Brain microvascular endothelial cell (primary cell): Measurements from ENCODE around the gene DNAJC27.
"Not testable (repeated sequence)": the region's sequence is repeated elsewhere in the genome, so short reads cannot be mapped to it uniquely, and the experiment has no call there.

Experiments used
- DNase-seq: peaks from one replicate; pipeline ENCODE4 v3.0.0-alpha.2; 2020
- H3K27ac ChIP-seq: fragments of 250-450 bp; sonication (Bioruptor Pico); 2 replicates; pipeline ENCODE4 v1.5.1; 2020; ENCODE audit warnings: mild to moderate bottlenecking, moderate library complexity
- H3K27me3 ChIP-seq: fragments of 250-450 bp; sonication (Bioruptor Pico); replicated peaks from 2 replicates; pipeline ENCODE4 v1.5.1; 2020; ENCODE audit warnings: mild to moderate bottlenecking
- H3K36me3 ChIP-seq: fragments of 250-450 bp; sonication (Bioruptor Pico); replicated peaks from 2 replicates; pipeline ENCODE4 v1.5.1; 2020; ENCODE audit warnings: mild to moderate bottlenecking
- H3K4me3 ChIP-seq: 2 replicates; pipeline ENCODE4 v1.5.1; 2011; ENCODE audit warnings: low read depth, mild to moderate bottlenecking, control low read depth, low read length, moderate library complexity
- in situ Hi-C: cut with HindIII; loops from 2 replicates; pipeline ENCODE4 v1.10.0; 2017; ENCODE audit warnings: low sequenced_read_pairs, low pct_ligation_motif_present
- TF ChIP-seq, protein P1 (sequence below): IDR thresholded peaks from 2 replicates; pipeline ENCODE4 v1.5.1; 2011; ENCODE audit warnings: low read depth, mild to moderate bottlenecking, moderate library complexity, low read length, control low read depth, inconsistent platforms; ENCODE audit errors: missing control alignments

DNAJC27 gene

GRCh38 chr2:25001325-25001637, 29.5 kb upstream of the DNAJC27 start:
- H3K27me3 ChIP-seq: no peaks in the 10 kb centered on the region
- TF ChIP-seq, protein P1, sequence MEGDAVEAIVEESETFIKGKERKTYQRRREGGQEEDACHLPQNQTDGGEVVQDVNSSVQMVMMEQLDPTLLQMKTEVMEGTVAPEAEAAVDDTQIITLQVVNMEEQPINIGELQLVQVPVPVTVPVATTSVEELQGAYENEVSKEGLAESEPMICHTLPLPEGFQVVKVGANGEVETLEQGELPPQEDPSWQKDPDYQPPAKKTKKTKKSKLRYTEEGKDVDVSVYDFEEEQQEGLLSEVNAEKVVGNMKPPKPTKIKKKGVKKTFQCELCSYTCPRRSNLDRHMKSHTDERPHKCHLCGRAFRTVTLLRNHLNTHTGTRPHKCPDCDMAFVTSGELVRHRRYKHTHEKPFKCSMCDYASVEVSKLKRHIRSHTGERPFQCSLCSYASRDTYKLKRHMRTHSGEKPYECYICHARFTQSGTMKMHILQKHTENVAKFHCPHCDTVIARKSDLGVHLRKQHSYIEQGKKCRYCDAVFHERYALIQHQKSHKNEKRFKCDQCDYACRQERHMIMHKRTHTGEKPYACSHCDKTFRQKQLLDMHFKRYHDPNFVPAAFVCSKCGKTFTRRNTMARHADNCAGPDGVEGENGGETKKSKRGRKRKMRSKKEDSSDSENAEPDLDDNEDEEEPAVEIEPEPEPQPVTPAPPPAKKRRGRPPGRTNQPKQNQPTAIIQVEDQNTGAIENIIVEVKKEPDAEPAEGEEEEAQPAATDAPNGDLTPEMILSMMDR: no peak
- no peak overlapping the region for H3K4me3 ChIP-seq
- DNase-seq: no peak
- H3K27ac ChIP-seq: no peak overlapping the region
- H3K36me3 ChIP-seq: no peaks in the 10 kb centered on the region
- in situ Hi-C loops: no loop called here

DNA sequence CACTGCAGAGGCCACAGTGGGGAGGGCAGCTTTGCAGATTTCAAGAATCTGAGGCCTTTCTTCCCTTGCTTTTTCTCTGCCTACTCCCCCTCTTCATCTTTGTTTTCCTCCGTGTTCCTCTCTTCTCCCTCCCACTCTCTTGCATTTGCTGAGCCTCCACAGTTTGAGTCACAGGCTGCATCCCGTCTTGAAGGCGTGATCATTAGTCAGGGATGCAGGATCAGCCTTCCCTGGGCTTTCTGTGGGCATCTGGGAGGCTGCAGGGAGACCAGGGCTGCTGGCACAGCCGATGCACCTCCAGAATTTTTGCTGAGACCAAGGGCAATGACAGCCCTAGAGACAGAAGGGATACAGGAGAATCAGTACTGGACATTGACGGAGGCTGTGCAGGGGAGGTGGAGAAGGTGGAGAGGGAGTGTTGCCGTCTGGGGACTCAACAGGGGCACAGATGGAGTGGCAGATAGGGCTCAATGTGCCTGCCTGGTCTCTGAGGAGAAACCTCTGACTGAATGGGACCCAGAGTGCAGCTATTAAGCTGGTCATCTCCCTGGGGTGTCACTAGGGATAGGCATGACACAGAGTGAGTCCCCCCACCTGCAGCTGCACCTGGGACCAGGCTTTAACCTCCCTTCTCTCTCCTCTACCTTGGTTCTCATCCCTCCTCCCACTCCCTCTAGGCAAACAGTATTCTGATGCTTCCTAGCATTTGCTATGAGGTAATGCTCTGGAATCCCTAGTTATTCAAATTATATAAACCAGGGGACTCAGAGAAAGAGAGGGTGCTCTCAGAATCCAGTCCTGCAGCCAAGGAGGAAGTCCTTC, 29.0 kb upstream of the DNAJC27 start:
- Histone ChIP-seq H3K4me3 (no peak overlapping the region), H3K27me3 (no peaks in the 10 kb centered on the region), H3K36me3 (no peaks in the 10 kb centered on the region), H3K27ac (no peak overlapping the region)
- peak; percentile 20 for DNase-seq
- in situ Hi-C loops: no loop called here
- TF ChIP-seq, protein P1: no peak

- H3K27me3 ChIP-seq: no peaks in the 10 kb centered on the region
- no peak overlapping the region for H3K4me3 ChIP-seq
- H3K27ac ChIP-seq: no peak overlapping the region
- in situ Hi-C loops: no loop called here
- TF ChIP-seq, protein P1: no peak
- no peak for DNase-seq
- no peaks in the 10 kb centered on the region for H3K36me3 ChIP-seq
Measured at GRCh38 chr2:25000036-25000435, 28.3 kb upstream of the DNAJC27 start.

GRCh38 chr2:24999097-24999496, 27.3 kb upstream of the DNAJC27 start:
- in situ Hi-C loops: not testable (repeated sequence)

GRCh38 chr2:24994146-24994724, 22.5 kb upstream of the DNAJC27 start:
- no peaks in the 10 kb centered on the region for H3K27me3 ChIP-seq
- TF ChIP-seq, protein P1: no peak
- no peak overlapping the region for H3K4me3 ChIP-seq
- in situ Hi-C loops: no loop called here
- H3K36me3 ChIP-seq: no peaks in the 10 kb centered on the region
- DNase-seq: no peak
- no peak overlapping the region for H3K27ac ChIP-seq

More at GRCh38 chr2:24999097-24999496, 27.3 kb upstream of the DNAJC27 start:
- not testable (repeated sequence) for H3K27me3 ChIP-seq, H3K4me3 ChIP-seq, H3K36me3 ChIP-seq, H3K27ac ChIP-seq, DNase-seq

- Histone ChIP-seq H3K27ac (no peak overlapping the region), H3K27me3 (no peaks in the 10 kb centered on the region), H3K4me3 (no peak overlapping the region), H3K36me3 (no peaks in the 10 kb centered on the region)
- TF ChIP-seq, protein P1: no peak
- in situ Hi-C loops: no loop called here
- no peak for DNase-seq
Measured at GRCh38 chr2:24993406-24994145, 21.8 kb upstream of the DNAJC27 start.
